ENCODE results near the gene LPCAT3.
A peak's percentile ranks its signal among the peaks of the same experiment; 100 is the strongest.

The LPCAT3 gene

GRCh38 chr12:7046383-7047105 lies 28.3 kb upstream of the LPCAT3 start:
- Histone ChIP-seq H2BK12ac (ENCODE audit: low read length) (no peak overlapping the region), H3K79me1 (ENCODE audit: low read depth, low read length) (no peaks in the 10 kb centered on the region), H3K36me3 (replicated peaks in 1 of 2; ENCODE audit: control insufficient read depth in 2 of 2, insufficient read depth in 2 of 2, low read length in 2 of 2) (no peaks in the 10 kb centered on the region), H3K9me3 (replicated peaks in 1 of 2; ENCODE audit: control insufficient read depth in 2 of 2, insufficient read depth in 1 of 2, low read depth in 1 of 2, low read length in 2 of 2) (peaks cover 0 to 5% of the 10 kb centered on the region in 2 donors), H3K14ac (ENCODE audit: low read length) (no peak overlapping the region), H4K8ac (ENCODE audit: low read depth, low read length) (no peak overlapping the region), H2BK5ac (ENCODE audit: low read length) (no peak overlapping the region), H2AFZ (ENCODE audit: low read length) (no peak overlapping the region), H3K23ac (ENCODE audit: low read depth, low read length, poor library complexity) (no peak overlapping the region), H3K4ac (ENCODE audit: low read length) (no peak overlapping the region), H3K4me1 (ENCODE audit: control insufficient read depth in 2 of 2, insufficient read depth in 1 of 2, low read depth in 1 of 2, low read length in 2 of 2) (peaks cover 0 to 2% of the 10 kb centered on the region in 2 donors), H3K27ac (replicated peaks; ENCODE audit: low read length) (no peak overlapping the region), H3K4me3 (ENCODE audit: low read length in 2 of 2) (no peak overlapping the region), H2BK120ac (ENCODE audit: low read depth, low read length) (no peak overlapping the region), H3K9ac (ENCODE audit: low read depth, low read length, poor library complexity) (peak overlapping the region; percentile 14), H3K27me3 (ENCODE audit: control insufficient read depth in 3 of 3, insufficient read depth in 3 of 3, low read depth in 1 of 3, low read length in 3 of 3) (no peaks in the 10 kb centered on the region), H4K91ac (ENCODE audit: low read depth, low read length, poor library complexity) (no peak overlapping the region), H2AK5ac (ENCODE audit: low read depth, low read length) (no peak overlapping the region), H3K18ac (ENCODE audit: low read length) (no peak overlapping the region), H3K4me2 (ENCODE audit: insufficient read depth, low read length, poor library complexity, severe bottlenecking) (no peak overlapping the region), H2BK15ac (ENCODE audit: low read length) (no peak overlapping the region)
- DNase-seq (ENCODE audit: low spot score), result no peak
- WGBS, 2 donors (ENCODE audit: extremely low coverage in 2 of 2, insufficient read length in 2 of 2, insufficient replicate concordance in 1 of 2), result no CpG with 5 or more reads among the region's 5 CpGs

- DNase-seq (ENCODE audit: low spot score), result no peak
- no peak overlapping the region for H2AFZ ChIP-seq (ENCODE audit: low read length)
- H3K4me2 ChIP-seq (ENCODE audit: insufficient read depth, low read length, poor library complexity, severe bottlenecking), result no peak overlapping the region
- H3K79me1 ChIP-seq (ENCODE audit: low read depth, low read length), result no peaks in the 10 kb centered on the region
- H2BK5ac ChIP-seq (ENCODE audit: low read length), result no peak overlapping the region
- no peak overlapping the region for H3K18ac ChIP-seq (ENCODE audit: low read length)
- H2BK15ac ChIP-seq (ENCODE audit: low read length), result no peak overlapping the region
- H3K4me3 ChIP-seq (ENCODE audit: low read length in 2 of 2), result no peak overlapping the region
- H2BK12ac ChIP-seq (ENCODE audit: low read length), result no peak overlapping the region
- no peak overlapping the region for H2BK120ac ChIP-seq (ENCODE audit: low read depth, low read length)
- no peaks in the 10 kb centered on the region for H3K36me3 ChIP-seq (replicated peaks in 1 of 2; ENCODE audit: control insufficient read depth in 2 of 2, insufficient read depth in 2 of 2, low read length in 2 of 2)
- WGBS, 2 donors (ENCODE audit: extremely low coverage in 2 of 2, insufficient read length in 2 of 2, insufficient replicate concordance in 1 of 2), result no CpG with 5 or more reads among the region's 9 CpGs
- H3K4me1 ChIP-seq (ENCODE audit: control insufficient read depth in 2 of 2, insufficient read depth in 1 of 2, low read depth in 1 of 2, low read length in 2 of 2), result peaks cover 0 to 2% of the 10 kb centered on the region in 2 donors
- H3K9ac ChIP-seq (ENCODE audit: low read depth, low read length, poor library complexity), result no peak overlapping the region
- H3K27ac ChIP-seq (replicated peaks; ENCODE audit: low read length), result no peak overlapping the region
- H3K27me3 ChIP-seq (ENCODE audit: control insufficient read depth in 3 of 3, insufficient read depth in 3 of 3, low read depth in 1 of 3, low read length in 3 of 3), result no peaks in the 10 kb centered on the region
- no peak overlapping the region for H2AK5ac ChIP-seq (ENCODE audit: low read depth, low read length)
- H3K9me3 ChIP-seq (replicated peaks in 1 of 2; ENCODE audit: control insufficient read depth in 2 of 2, insufficient read depth in 1 of 2, low read depth in 1 of 2, low read length in 2 of 2), result peaks cover 0 to 5% of the 10 kb centered on the region in 2 donors
- H4K8ac ChIP-seq (ENCODE audit: low read depth, low read length), result no peak overlapping the region
- no peak overlapping the region for H4K91ac ChIP-seq (ENCODE audit: low read depth, low read length, poor library complexity)
- H3K23ac ChIP-seq (ENCODE audit: low read depth, low read length, poor library complexity), result no peak overlapping the region
- no peak overlapping the region for H3K14ac ChIP-seq (ENCODE audit: low read length)
- H3K4ac ChIP-seq (ENCODE audit: low read length), result no peak overlapping the region
These were observed 27.6 kb upstream of the LPCAT3 start for GRCh38 chr12:7045913-7046312.

- WGBS, 2 donors (ENCODE audit: extremely low coverage in 2 of 2, insufficient read length in 2 of 2, insufficient replicate concordance in 1 of 2), result no CpG with 5 or more reads among the region's 6 CpGs
- H2BK15ac ChIP-seq (ENCODE audit: low read length), result no peak overlapping the region
These were observed 24.6 kb upstream of the LPCAT3 start for GRCh38 chr12:7042842-7043241.

GRCh38 chr12:7039403-7039802 lies 21.1 kb upstream of the LPCAT3 start:
- Histone ChIP-seq H2AK5ac (ENCODE audit: low read depth, low read length) (no peak overlapping the region), H3K4me3 (ENCODE audit: low read length in 2 of 2) (no peak overlapping the region), H2BK5ac (ENCODE audit: low read length) (no peak overlapping the region), H3K27me3 (ENCODE audit: control insufficient read depth in 3 of 3, insufficient read depth in 3 of 3, low read depth in 1 of 3, low read length in 3 of 3) (no peaks in the 10 kb centered on the region), H3K4me2 (ENCODE audit: insufficient read depth, low read length, poor library complexity, severe bottlenecking) (no peak overlapping the region), H3K9ac (ENCODE audit: low read depth, low read length, poor library complexity) (no peak overlapping the region), H4K91ac (ENCODE audit: low read depth, low read length, poor library complexity) (no peak overlapping the region), H2AFZ (ENCODE audit: low read length) (peak overlapping the region; percentile 75), H3K18ac (ENCODE audit: low read length) (no peak overlapping the region), H3K36me3 (replicated peaks in 1 of 2; ENCODE audit: control insufficient read depth in 2 of 2, insufficient read depth in 2 of 2, low read length in 2 of 2) (no peaks in the 10 kb centered on the region), H2BK12ac (ENCODE audit: low read length) (no peak overlapping the region), H3K79me1 (ENCODE audit: low read depth, low read length) (no peaks in the 10 kb centered on the region), H3K4me1 (ENCODE audit: control insufficient read depth in 2 of 2, insufficient read depth in 1 of 2, low read depth in 1 of 2, low read length in 2 of 2) (peaks cover 2% of the 10 kb centered on the region in 2 donors), H3K4ac (ENCODE audit: low read length) (no peak overlapping the region), H3K27ac (replicated peaks; ENCODE audit: low read length) (no peak overlapping the region), H4K8ac (ENCODE audit: low read depth, low read length) (no peak overlapping the region), H3K14ac (ENCODE audit: low read length) (no peak overlapping the region), H2BK120ac (ENCODE audit: low read depth, low read length) (no peak overlapping the region), H3K23ac (ENCODE audit: low read depth, low read length, poor library complexity) (no peak overlapping the region), H3K9me3 (replicated peaks in 1 of 2; ENCODE audit: control insufficient read depth in 2 of 2, insufficient read depth in 1 of 2, low read depth in 1 of 2, low read length in 2 of 2) (no peaks in the 10 kb centered on the region), H2BK15ac (ENCODE audit: low read length) (no peak overlapping the region)
- no peak for DNase-seq (ENCODE audit: low spot score)
- WGBS, 2 donors (ENCODE audit: extremely low coverage in 2 of 2, insufficient read length in 2 of 2, insufficient replicate concordance in 1 of 2), result no CpG with 5 or more reads among the region's 10 CpGs

More at GRCh38 chr12:7042842-7043241, 24.6 kb upstream of the LPCAT3 start:
- no peak overlapping the region for H4K91ac ChIP-seq (ENCODE audit: low read depth, low read length, poor library complexity)
- H3K4me3 ChIP-seq (ENCODE audit: low read length in 2 of 2), result no peak overlapping the region
- no peak for DNase-seq (ENCODE audit: low spot score)
- H3K4me2 ChIP-seq (ENCODE audit: insufficient read depth, low read length, poor library complexity, severe bottlenecking), result no peak overlapping the region
- no peaks in the 10 kb centered on the region for H3K36me3 ChIP-seq (replicated peaks in 1 of 2; ENCODE audit: control insufficient read depth in 2 of 2, insufficient read depth in 2 of 2, low read length in 2 of 2)
- no peak overlapping the region for H3K9ac ChIP-seq (ENCODE audit: low read depth, low read length, poor library complexity)
- H3K27me3 ChIP-seq (ENCODE audit: control insufficient read depth in 3 of 3, insufficient read depth in 3 of 3, low read depth in 1 of 3, low read length in 3 of 3), result no peaks in the 10 kb centered on the region
- H3K79me1 ChIP-seq (ENCODE audit: low read depth, low read length), result no peaks in the 10 kb centered on the region
- H3K4me1 ChIP-seq (ENCODE audit: control insufficient read depth in 2 of 2, insufficient read depth in 1 of 2, low read depth in 1 of 2, low read length in 2 of 2), result peaks cover 2% of the 10 kb centered on the region in 2 donors
- no peak overlapping the region for H2BK12ac ChIP-seq (ENCODE audit: low read length)
- H2BK5ac ChIP-seq (ENCODE audit: low read length), result no peak overlapping the region
- no peak overlapping the region for H4K8ac ChIP-seq (ENCODE audit: low read depth, low read length)
- H2BK120ac ChIP-seq (ENCODE audit: low read depth, low read length), result no peak overlapping the region
- H2AK5ac ChIP-seq (ENCODE audit: low read depth, low read length), result no peak overlapping the region
- H3K4ac ChIP-seq (ENCODE audit: low read length), result no peak overlapping the region
- H3K14ac ChIP-seq (ENCODE audit: low read length), result no peak overlapping the region
- no peak overlapping the region for H3K23ac ChIP-seq (ENCODE audit: low read depth, low read length, poor library complexity)
- no peak overlapping the region for H3K18ac ChIP-seq (ENCODE audit: low read length)
- no peaks in the 10 kb centered on the region for H3K9me3 ChIP-seq (replicated peaks in 1 of 2; ENCODE audit: control insufficient read depth in 2 of 2, insufficient read depth in 1 of 2, low read depth in 1 of 2, low read length in 2 of 2)
- no peak overlapping the region for H3K27ac ChIP-seq (replicated peaks; ENCODE audit: low read length)
- H2AFZ ChIP-seq (ENCODE audit: low read length), result no peak overlapping the region
